SKM-1 treated with dmso at 0.1 percent for 144 hours (cell line): ENCODE data around the gene CNTRL.
A peak's percentile ranks its signal among the peaks of the same experiment; 100 is the strongest.
"Not testable (repeated sequence)": the region's sequence is repeated elsewhere in the genome, so short reads cannot be mapped to it uniquely, and the experiment has no call there.

ENCODE experiments used
- DNase-seq: peaks from one replicate; lab custom pipeline; 2025; ENCODE audit not compliant: unreplicated experiment; lab: John Stamatoyannopoulos, UW

Gene CNTRL

DNA sequence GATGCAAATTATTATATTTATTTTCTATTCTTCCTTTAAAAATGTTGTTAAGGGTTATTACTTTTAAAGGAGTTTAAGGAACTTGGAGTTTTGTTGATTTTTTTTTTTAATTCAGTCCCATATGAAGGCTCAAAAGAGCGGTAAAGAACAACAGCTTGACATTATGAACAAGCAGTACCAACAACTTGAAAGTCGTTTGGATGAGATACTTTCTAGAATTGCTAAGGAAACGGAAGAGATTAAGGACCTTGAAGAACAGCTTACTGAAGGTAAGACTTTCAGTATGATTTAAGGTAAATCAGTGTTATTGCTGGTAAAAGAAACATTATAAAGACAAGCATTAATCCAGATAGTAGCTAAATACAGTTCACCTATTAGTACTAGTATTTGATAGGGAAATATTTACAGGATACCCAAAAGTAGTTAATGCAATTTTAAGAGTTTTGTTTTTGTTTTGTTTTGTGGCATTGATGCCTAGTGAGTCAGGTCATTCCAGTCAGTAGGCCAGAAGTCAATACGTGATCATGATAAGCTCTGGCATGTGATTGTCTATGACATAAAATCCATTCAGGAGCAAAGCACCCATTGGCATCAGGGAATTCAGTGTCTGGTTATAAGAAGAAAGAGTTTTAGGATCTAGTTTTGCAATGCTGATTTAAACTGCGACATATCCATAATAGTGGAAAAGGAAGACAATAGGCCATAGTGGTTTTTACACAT lies 49.2 kb downstream of the CNTRL start:
- DNase-seq, result no peak

DNA sequence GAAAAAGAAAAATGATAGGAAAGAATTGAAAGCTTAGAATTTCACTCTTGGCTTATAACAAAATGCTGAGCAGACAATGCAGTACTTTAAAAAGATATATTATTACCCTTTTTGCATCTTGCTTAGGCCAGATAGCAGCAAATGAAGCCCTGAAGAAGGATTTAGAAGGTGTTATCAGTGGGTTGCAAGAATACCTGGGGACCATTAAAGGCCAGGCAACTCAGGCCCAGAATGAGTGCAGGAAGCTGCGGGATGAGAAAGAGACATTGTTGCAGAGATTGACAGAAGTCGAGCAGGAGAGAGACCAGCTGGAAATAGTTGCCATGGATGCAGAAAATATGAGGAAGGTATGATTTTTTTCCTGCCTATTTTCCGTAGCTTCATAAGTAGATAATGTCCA lies 50.8 kb downstream of the CNTRL start:
- DNase-seq, result no peak

DNA sequence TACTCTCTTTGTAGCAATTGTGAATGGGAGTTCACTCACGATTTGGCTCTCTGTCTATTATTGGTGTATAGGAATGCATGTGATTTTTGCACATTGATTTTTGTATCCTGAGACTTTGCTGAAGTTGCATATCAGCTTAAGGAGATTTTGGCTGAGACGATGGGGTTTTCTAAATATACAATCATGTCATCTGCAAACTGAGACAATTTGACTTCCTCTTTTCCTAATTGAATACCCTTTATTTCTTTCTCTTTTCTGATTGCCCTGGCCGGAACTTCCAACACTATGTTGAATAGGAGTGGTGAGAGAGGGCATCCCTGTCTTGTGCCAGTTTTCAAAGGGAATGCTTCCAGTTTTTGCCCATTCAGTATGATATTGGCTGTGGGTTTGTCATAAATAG lies 54.6 kb downstream of the CNTRL start:
- DNase-seq, result not testable (repeated sequence)

DNA sequence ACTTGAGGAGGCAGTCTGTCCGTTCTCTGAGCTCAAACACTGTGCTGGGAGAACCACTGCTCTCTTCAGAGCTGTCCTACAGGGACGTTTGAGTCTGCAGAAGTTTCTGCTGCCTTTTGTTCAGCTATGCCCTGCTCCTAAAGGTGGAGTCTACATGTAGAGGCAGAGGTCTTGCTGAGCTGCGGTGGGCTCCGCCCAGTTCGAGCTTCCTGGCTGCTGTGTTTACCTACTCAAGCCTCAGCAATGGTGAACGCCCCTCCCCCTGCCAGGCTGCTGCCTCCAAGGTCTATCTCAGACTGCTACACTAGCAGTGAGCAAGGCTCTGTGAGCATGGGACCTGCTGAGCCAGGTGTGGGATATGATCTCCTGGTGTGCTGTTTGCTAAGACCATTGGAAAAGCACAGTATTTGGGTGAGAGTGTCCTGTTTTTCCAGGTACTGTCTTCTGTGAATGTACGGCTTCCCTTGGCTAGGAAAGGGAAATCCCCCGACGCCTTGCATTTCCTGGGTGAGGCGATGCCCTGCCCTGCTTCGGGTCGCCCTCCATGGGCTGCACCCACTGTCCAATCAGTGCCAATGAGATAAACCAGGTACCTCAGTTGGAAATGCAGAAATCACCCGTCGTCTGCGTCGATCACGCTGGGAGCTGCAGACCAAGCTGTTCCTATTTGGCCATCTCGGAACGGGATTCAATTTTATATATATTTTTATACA lies 58.5 kb downstream of the CNTRL start:
- DNase-seq, result no peak

DNA sequence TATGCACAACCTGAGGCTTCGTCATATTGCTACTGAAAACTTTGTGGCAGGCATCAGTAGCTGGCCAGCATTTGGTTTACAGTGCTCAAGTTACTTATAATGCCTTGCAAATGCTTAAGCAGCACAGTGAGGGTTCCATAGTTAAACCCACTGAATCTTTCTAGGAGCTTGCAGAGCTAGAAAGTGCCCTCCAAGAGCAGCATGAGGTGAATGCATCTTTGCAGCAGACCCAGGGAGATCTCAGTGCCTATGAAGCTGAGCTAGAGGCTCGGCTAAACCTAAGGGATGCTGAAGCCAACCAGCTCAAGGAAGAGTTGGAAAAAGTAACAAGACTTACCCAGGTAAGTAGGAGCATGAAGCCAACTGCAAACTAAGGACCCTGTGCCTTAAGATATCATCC lies 60.9 kb downstream of the CNTRL start:
- DNase-seq, result no peak

DNA sequence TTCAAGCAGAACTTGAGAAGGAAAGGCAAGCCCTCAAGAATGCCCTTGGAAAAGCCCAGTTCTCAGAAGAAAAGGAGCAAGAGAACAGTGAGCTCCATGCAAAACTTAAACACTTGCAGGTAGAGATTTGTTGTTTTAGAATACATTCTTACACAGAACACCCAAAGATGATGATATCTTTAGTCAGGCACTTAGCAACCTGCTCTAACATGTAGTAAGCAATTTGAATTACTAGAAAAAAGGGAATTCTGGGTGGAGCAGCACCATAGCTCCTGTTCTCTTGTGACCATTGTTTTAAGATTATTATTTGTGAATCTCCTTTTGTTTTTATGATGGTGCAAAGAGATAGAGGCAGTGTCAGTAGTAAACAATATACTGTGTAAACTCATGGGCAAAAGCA lies 63.8 kb downstream of the CNTRL start:
- DNase-seq, result no peak

DNA sequence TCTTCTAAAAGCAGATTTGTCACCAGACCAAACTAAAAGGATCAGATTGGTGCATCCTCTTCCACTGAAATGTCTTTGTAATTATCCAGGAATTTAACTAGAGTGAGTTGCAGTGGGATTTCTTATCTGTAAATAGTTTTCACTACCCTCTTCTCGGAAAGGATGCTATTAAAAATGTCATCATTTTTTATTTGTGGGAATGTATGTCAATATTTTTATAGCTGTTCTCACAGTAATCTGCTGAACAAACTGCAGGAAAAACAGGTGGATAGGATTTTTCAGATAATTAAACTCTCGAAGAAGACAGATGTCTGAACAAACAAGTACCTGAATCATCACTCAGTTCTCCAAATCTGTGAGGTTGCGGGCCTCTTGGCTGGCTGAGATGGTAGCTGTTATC lies 64.2 kb downstream of the CNTRL start:
- DNase-seq, result no peak

DNA sequence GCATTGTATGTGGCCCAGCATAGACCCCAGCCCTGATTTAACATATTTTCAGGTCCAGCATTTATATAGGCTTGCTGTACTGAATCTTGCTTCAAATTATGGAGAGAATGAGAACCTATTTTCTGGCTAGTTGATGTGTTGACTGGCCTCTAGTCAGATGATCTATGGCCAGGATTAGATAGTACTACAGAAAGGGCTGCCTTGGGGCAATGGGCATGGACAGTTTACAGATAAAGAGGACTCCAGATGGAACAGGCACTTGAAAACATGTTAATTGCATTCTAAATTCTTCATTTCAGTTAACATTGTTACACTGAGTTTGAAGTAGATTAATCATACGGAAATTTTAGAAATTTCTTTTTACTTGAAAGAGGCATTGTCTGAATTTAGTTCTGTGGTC lies 65.4 kb downstream of the CNTRL start:
- no peak for DNase-seq

DNA sequence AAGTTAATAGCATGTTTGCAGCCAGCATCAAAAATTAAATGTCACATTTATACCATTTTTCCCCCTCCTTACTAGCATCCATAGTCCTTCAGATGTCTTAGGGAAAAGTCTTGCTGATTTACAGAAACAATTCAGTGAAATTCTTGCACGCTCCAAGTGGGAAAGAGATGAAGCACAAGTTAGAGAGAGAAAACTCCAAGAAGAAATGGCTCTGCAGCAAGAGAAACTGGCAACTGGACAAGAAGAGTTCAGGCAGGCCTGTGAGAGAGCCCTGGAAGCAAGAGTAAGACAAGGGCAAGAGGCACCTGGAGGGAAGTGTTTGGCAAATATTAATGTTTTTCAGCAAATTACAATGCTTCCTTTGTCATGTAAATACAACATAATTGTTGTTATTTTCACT lies 66.6 kb downstream of the CNTRL start:
- DNase-seq, result no peak

DNA sequence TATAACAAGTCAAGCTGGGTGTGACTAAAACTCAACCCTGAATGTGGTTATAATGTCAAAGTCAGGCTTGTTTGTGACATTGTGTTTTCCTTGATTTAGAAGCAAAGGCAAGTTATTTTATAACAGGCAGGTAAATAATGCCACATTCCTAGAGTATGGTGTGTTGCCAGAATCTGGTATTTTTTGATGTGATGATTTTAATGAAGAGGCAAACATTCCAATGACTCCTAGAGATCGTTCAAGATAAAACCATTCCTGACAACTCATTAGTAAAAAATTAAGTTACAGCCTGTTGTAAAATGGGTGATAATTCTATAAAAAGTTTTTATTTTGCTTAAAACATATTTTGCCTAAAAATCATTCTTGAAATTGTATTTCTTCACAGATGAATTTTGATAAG lies 67.0 kb downstream of the CNTRL start:
- DNase-seq, result no peak

DNA sequence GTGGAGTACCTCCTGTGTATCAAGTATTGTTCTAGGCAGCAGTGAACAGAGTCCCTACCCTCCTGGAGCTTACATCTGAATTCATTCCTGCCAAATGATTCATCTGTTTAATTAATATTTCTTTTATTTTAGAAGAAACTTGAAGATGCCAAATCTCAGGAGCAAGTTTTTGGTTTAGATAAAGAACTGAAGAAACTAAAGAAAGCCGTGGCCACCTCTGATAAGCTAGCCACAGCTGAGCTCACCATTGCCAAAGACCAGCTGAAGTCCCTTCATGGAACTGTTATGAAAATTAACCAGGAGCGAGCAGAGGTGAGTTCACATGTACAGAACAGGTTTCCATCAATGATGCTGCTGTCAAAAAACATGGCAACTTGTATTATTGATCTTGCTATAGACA lies 69.0 kb downstream of the CNTRL start:
- no peak for DNase-seq

DNA sequence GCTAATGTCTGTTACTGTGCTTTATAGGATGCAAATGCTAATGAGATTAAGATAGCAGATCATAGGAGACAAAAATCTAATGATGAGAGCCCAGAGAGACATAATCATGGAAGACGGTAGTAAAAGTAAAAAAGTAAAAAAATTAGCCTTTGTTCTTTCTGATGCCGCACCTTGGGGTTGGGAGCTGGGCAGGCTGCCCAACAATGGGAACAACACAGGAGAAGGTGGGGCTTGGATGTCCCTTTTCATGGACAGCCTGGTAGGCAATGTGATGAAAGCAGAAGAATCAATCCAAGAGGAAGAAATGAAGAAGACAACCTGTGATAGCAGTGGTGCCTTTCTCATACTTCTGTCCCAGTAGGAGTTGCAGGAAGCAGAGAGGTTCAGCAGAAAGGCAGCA lies 69.7 kb downstream of the CNTRL start:
- no peak for DNase-seq

DNA sequence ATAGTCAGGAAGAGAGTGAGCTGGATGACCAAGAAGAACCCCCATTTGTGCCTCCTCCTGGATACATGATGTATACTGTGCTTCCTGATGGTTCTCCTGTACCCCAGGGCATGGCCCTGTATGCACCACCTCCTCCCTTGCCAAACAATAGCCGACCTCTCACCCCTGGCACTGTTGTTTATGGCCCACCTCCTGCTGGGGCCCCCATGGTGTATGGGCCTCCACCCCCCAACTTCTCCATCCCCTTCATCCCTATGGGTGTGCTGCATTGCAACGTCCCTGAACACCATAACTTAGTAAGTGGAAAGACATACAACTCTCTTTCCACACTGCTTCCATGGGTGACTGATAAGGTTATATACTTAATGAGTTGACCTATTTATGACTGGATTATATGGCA lies 75.4 kb downstream of the CNTRL start:
- DNase-seq, result no peak

DNA sequence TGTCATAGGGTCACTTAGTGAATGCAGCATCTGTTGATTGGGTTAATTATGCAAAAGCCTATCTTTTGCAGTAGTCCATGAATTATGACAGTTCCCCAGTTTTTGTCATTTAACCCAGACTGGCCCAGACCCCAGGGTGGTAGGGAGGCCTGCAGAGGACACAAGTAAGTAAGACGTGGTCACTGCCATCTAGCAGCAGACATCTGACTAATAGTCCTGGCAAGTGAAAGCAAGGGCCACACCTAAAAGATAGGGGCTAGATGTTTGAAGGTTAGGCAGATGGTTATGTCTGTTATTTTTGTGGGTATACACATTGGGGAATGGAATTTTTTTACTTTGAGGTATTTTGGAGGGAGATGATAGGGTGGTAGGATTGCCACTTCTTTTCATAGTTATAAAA lies 78.9 kb downstream of the CNTRL start:
- DNase-seq, result no peak

DNA sequence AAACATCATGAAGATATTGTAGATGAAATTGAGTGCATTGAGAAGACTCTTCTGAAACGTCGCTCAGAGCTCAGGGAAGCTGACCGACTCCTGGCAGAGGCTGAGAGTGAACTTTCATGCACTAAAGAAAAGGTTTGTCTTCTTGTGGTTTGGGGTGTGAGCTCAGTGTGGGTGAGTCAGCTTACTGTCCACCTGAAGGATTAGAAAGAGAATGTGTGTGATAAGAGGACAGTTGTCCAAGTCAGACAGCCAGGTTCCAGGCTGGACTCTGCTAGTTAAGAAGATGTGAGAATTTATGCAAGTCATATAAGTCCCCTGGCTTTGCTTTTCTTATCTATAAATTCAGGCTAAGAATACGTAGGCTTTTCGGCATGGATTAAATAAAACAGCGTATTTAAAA lies 80.0 kb downstream of the CNTRL start:
- DNase-seq, result no peak

DNA sequence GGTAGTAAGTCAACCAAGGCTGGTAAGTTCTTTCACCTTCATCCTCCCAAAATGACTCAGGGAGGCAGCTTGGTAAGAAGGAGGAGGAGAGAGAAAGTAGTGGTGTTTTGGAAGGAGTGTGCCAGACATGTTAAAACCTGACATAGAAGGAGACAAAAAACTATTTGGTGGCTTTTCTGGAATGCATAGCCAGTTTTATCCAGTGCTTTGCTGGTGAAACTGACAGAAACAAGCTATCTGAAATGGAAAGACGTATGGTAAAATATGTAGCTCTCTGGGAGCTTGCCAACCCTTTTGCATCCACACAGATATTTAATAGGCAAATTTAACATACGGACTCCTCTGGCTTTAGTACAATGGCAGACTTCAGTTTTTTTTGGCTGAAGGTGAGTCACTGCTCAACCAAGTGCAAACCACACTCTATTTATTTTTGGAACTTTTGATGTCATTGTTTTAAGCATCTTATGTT lies 81.5 kb downstream of the CNTRL start:
- no peak for DNase-seq

DNA sequence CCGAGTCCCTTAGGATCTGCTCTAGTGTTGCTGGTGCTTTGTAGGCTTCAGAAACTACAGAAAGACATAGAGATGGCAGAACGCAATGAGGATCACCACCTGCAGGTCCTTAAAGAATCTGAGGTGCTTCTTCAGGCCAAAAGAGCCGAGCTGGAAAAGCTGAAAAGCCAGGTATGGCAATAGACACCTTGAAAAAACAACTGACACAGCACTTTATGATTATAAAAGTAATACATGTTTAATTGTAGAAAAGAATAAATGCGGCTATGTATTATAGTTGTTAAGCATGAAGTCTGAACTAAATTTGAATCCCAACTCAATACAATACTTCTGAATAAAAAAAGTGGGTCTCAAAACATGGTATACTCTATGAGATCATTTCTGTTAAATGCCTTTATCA lies 83.2 kb downstream of the CNTRL start:
- DNase-seq, result no peak

DNA sequence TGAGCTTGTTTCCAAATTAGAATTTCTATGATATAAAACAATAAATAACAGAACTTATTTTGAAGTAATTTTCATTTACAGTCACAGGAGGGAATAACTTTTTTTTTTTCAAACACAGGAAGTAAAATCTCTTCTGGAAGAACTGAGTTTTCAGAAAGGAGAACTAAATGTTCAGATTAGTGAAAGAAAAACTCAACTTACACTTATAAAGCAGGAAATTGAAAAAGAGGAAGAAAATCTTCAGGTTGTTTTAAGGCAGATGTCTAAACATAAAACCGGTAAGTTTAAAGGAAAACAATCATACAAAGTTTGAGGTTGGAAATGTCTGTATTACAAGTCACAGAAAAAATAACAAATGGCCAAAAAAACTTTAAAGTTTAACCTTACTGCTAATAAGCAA lies 85.3 kb downstream of the CNTRL start:
- DNase-seq, result peak; percentile 70

DNA sequence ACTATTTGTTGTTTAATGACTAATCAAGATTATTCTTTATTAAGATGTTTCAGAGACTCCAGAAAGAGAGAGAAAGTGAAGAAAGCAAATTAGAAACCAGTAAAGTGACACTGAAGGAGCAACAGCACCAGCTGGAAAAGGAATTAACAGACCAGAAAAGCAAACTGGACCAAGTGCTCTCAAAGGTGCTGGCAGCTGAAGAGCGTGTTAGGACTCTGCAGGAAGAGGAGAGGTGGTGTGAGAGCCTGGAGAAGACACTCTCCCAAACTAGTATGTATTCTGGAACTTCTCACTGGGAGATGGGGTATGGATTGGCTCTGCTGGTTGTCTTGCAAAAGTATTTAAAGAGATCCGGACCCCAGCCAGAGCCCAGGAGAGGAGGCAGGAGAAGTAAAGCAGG lies 93.3 kb downstream of the CNTRL start:
- no peak for DNase-seq

DNA sequence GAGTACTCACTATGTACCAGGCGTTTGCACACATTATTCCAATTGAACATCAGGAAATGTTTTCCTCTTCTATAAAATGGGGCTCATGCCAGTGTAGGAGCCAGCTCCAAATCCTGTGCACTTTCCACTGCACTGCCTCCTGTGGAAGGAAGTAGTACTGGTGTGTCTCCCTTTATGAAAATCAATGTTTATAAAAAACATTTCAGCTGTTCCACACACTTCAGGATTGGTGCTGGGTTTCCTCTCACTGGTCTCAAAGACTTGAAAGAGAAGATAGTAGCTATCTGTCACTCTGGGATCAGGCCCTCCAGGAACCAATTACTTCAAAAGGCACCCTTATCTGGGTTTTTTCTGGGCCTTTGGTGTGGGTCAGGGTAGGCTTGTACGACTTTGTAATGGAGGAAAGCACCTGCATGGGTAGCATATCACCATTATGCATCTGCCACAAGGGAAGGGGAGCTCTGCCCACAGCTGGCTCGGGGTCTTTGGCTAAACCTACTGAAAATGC lies 94.4 kb downstream of the CNTRL start:
- DNase-seq, result no peak

DNA sequence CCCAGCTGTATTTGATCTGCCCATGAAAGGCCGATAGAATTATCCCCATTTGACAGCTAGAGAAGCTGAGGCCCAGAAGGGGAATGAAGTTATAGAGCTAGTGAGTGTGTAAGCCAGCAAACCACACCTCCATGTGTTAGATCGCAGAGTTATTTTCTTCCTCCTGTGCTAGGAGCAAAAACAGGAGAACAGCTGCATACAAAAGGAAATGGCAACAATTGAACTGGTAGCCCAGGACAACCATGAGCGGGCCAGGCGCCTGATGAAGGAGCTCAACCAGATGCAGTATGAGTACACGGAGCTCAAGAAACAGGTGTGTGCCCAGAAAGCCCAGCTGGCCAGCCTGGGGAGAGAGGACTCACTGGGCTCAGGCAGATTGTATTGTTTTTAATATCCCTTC lies 96.5 kb downstream of the CNTRL start:
- no peak for DNase-seq

DNA sequence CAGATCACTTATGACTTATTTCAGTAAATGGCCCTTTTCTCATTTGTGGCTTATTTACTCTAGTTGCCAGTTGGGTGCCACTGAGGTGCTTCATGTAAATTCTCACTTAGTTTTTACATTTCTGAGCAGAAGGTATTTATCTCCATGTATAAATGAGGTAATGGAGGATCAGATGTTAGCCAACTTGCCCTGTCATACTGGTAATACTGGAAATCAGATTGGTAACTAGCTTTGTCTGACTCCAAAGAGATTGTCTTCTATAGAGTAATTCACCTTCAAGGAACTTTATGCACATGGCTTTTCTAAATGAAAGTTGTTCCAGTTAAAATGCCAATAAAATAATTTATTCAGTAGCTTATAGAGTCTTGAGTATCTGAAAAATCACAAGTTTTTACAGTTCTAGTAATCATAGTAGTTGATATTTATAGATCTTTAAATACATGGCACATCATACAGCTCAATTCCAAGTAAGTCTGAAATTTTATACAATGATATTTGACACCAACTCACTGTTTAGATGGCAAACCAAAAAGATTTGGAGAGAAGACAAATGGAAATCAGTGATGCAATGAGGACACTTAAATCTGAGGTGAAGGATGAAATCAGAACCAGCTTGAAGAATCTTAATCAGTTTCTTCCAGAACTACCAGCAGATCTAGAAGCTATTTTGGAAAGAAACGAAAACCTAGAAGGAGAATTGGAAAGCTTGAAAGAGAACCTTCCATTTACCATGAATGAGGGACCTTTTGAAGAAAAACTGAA lies 98.2 kb downstream of the CNTRL start:
- DNase-seq, result no peak
